Heart left ventricle (tissue), 16 donors: ENCODE measurements around the gene FXYD5. TPM values are rescaled to one million over a fixed set of nuclear protein-coding genes. Genes with fewer than 3 reads are reported as not detected.

Experiments used
- ATAC-seq, 4 donors: fragments of 200-7000 bp; cut with Tn5 transposase; one replicate each; pipeline ENCODE4 v1.9.1; 2020 to 2022; ENCODE audit warnings: moderate library complexity in 4 of 4, mild to moderate bottlenecking in 3 of 4, moderate number of reproducible peaks in 1 of 4
- DNase-seq, 5 donors: peaks; one replicate each; pipeline ENCODE4 v3.0.0-alpha.2; 2020
- H3K27ac ChIP-seq, 12 donors: fragments of 200-600 bp; sonication (generic) in 4 of 12; one replicate each; pipeline versions ENCODE4 v1.5.0 to v1.8.0; 2016 to 2022; ENCODE audit warnings: mild to moderate bottlenecking in 2 of 12
- H3K27me3 ChIP-seq, 9 donors: fragments of 200-600 bp; sonication (generic) in 2 of 9; one replicate each; pipeline versions ENCODE4 v1.5.1 to v1.8.0; 2016 to 2022; ENCODE audit warnings: mild to moderate bottlenecking in 3 of 9
- H3K36me3 ChIP-seq, 9 donors: fragments of 200-600 bp; sonication (generic) in 2 of 9; one replicate each; pipeline versions ENCODE4 v1.5.0 to v1.8.0; 2018 to 2022; ENCODE audit warnings: mild to moderate bottlenecking in 2 of 9
- H3K4me1 ChIP-seq, 12 donors: fragments of 200-600 bp; sonication (generic) in 4 of 12; one replicate each; pipeline versions ENCODE4 v1.5.0 to v1.8.0; 2016 to 2022; ENCODE audit warnings: mild to moderate bottlenecking in 3 of 12
- H3K4me3 ChIP-seq, 12 donors: fragments of 200-600 bp; sonication (generic) in 4 of 12; one replicate each; pipeline versions ENCODE4 v1.5.0 to v1.8.0; 2017 to 2022; ENCODE audit warnings: mild to moderate bottlenecking in 9 of 12, moderate library complexity in 4 of 12
- H3K9me3 ChIP-seq, 12 donors: fragments of 200-600 bp; sonication (generic) in 4 of 12; one replicate each; pipeline versions ENCODE4 v1.5.0 to v1.8.0; 2016 to 2022; ENCODE audit warnings: mild to moderate bottlenecking in 1 of 12
- CTCF ChIP-seq, 12 donors: fragments of 200-600 bp; sonication (generic) in 4 of 12; IDR thresholded peaks; one replicate each; pipeline versions ENCODE4 v1.5.0 to v1.8.0; 2018 to 2022; ENCODE audit warnings: antibody characterized with exemption in 12 of 12, mild to moderate bottlenecking in 5 of 12
- POLR2A ChIP-seq, 2 donors: fragments of 450-650 bp; IDR thresholded peaks; one replicate each; pipeline ENCODE4 v1.6.1; 2017; ENCODE audit warnings: antibody characterized with exemption in 2 of 2, mild to moderate bottlenecking in 2 of 2, moderate library complexity in 2 of 2
- WGBS, 4 donors: extraction: QIAGEN DNeasy Blood & Tissue Kit in 2 of 4; methylation state at CpG; one replicate each; pipeline versions ENCODE4 v1.1.5 to v1.1.7; 2013 to 2018; 5-methylcytosine and 5-hydroxymethylcytosine counted together
- intact Hi-C, 10 donors: fragments of 100-400 bp; cut with DNase I; formaldehyde crosslinking; loops; one replicate each; pipeline versions ENCODE4 v1.11.1 to v1.14.2; 2022
- polyA plus RNA-seq, 2 donors: library from polyadenylated mRNA; stranded (reverse); fragments of 200-250 nt; gene quantifications; one replicate each; pipeline ENCODE4 v1.2.3, GENCODE V29; 2013
- total RNA-seq, 9 donors: library from RNA; depleted of rRNA in 2 of 9; stranded (reverse); fragments of >200 nt in 2 of 9; fragmentation: NEBNext Ultra II Directional in 3 of 9; extraction: Animal tissue kit (Norgen Biotek cat#: 25700) in 3 of 9; gene quantifications; one replicate each; pipeline versions ENCODE4 v1.1.0 to v1.2.4, GENCODE V29; 2016 to 2023
- donor health status: ischemic (EF 13 %, LVEDD 7.1; RV severe dilation, severe dysfunction).
- donor health status: healthy with polysubstance abuse.
- donor health status: DM: no; HTN: yes; CAD: no.
- donor health status: DM: no; HTN: no; CAD: no.
- donor health status: ischemic (EF 25% LVEDD 6.9; RV normal size, moderate dysfunction).
- donor health status: ischemic (EF 25% LVEDD 5.7; RV mildly dilated, moderate dysfunction).
- donor health status: healthy.
- donor health status: DM: yes; HTN: yes; CAD: no.
- donor health status: ischemic (EF 35%, LVEDD 5.7; RV mildly dilated, moderate dysfunction).
- donor health status: nonischemic (EF 11% LVEDD 7.7; RV severe dilation, severe dysfunction).
- donor health status: DM: yes; HTN: yes; CAD: no.
- donor health status: PGD.
- donor health status: ischemic (EF 29% LVEDD 5.4; RV normal size, mild dysfunction).
- donor health status: nonischemic (EF 23%, LVEDD 6.1; RV moderate dilation, normal function).

FXYD5 gene
- total and polyA plus RNA-seq, 11 donors: 15.3 to 87.9 (median 25.6) TPM

DNA sequence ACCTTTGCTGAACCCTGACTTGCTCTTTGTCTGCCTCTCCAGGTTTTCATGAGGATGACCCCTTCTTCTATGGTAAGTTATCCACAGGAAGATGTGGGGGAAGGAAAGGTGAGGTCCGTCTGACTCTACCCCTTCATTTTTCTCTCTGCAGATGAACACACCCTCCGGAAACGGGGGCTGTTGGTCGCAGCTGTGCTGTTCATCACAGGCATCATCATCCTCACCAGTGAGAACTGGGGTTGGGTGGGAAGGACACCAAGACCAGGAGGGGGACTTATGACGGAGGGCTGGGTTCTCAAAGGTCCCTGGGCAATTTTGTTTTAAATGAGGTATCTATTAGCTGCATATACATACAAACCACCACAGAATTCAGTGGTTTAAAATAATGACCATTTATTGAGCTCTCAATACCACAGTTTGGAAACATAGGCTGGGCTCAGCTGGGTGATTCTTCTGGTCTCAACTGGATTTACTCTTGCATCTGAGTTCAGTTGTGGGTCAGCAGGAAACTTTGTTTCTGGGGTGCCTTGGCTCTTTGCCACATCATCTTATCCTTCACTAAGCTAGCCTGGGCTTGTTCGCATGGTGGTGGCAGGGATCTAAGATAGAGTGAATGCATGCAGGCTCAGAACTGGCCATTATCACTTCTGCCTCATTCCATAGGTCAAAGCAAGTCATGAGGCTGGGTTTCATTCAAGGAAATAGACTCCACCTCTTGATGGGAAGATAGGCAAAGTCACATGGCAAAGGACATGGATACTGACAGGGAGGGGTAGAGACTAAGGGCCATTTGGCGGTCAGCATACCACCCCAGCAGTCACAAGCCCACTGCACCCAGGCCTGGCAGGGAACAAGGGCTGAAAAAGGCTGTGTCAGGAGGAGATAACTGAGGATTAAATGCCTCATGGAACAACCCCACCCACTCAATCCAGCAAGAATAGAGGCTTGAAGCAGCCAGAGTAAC, 11.8 kb downstream of the FXYD5 start:
- peaks cover 0 to 86% (median 44%) of the 10 kb centered on the region in 9 donors for H3K36me3 ChIP-seq
- H3K4me3 ChIP-seq: no peak overlapping the region
- H3K4me1 ChIP-seq: peaks cover 0 to 18% (median 0%) of the 10 kb centered on the region in 12 donors
- peaks cover 0 to 47% (median 21%) of the 10 kb centered on the region in 12 donors for H3K9me3 ChIP-seq
- intact Hi-C loops: no loop called here
- no peak for ATAC-seq
- no peak for DNase-seq
- WGBS, 4 donors: 91 to 96% (median 93%) methylated on average over 7 of the region's 7 CpGs
- no peaks in the 10 kb centered on the region for H3K27me3 ChIP-seq
- no peak for TF ChIP-seq CTCF (IDR thresholded peaks at IDR 0.05)
- no peak for TF ChIP-seq POLR2A (IDR thresholded peaks at IDR 0.05)
- peak overlapping the region in 2 of 12 donors; percentile 26 to 81 for H3K27ac ChIP-seq

GRCh38 chr19:35167251-35168119, 12.9 kb downstream of the FXYD5 start:
- Histone ChIP-seq H3K4me3 (no peak overlapping the region), H3K9me3 (peaks cover 0 to 40% (median 17%) of the 10 kb centered on the region in 12 donors), H3K27ac (peak overlapping the region in 2 of 12 donors; percentile 26 to 81), H3K4me1 (peaks cover 0 to 26% (median 0%) of the 10 kb centered on the region in 12 donors), H3K36me3 (peaks cover 0 to 75% (median 36%) of the 10 kb centered on the region in 9 donors), H3K27me3 (no peaks in the 10 kb centered on the region)
- ATAC-seq (no peak), DNase-seq (peak in 1 of 5 donors; percentile 8)
- intact Hi-C loops: no loop called here
- TF ChIP-seq CTCF (IDR thresholded peaks at IDR 0.05): no peak
- no peak for TF ChIP-seq POLR2A (IDR thresholded peaks at IDR 0.05)
- 83 to 89% (median 86%) methylated on average over 5 of the region's 5 CpGs for WGBS, 4 donors

DNA sequence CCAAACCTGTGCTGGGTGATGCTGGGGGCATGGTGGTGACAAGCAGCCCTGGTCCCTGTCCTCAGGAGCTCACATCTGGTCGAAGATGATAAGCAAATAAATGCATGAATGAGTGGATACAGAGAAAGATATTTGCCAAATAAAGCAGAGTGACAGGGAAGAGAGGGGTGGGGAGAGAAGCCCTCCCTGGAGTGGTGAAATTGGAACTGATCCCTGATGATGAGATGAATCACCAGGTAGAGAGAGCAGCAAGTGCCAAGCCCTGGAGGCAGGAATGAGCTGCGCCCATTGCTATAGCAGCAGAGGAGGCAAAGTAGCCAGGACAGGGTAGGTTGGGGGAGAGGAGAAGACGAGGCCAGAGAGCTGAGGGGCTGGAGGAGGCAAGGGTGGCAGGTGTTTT, 13.7 kb downstream of the FXYD5 start:
- no peak for ATAC-seq
- Histone ChIP-seq H3K9me3 (peaks cover 0 to 37% (median 17%) of the 10 kb centered on the region in 12 donors), H3K27ac (no peak overlapping the region), H3K4me3 (no peak overlapping the region), H3K4me1 (peaks cover 0 to 26% (median 0%) of the 10 kb centered on the region in 12 donors), H3K36me3 (peaks cover 0 to 68% (median 32%) of the 10 kb centered on the region in 9 donors), H3K27me3 (no peaks in the 10 kb centered on the region)
- WGBS, 4 donors: 81 to 83% (median 82%) methylated on average over 3 of the region's 3 CpGs
- TF ChIP-seq POLR2A (IDR thresholded peaks at IDR 0.05) (no peak), CTCF (IDR thresholded peaks at IDR 0.05) (no peak)
- intact Hi-C loops: no loop called here
- DNase-seq: peak in 1 of 5 donors; percentile 4
